Right atrium auricular region (tissue), 2 donors: ENCODE measurements around the gene SLX4. TPM values are rescaled to one million over a fixed set of nuclear protein-coding genes. Genes with fewer than 3 reads are reported as not detected.

Experiments used
- DNase-seq: peaks from one replicate; pipeline ENCODE4 v3.0.0-alpha.2; 2019; ENCODE audit warnings: low spot score
- H3K27ac ChIP-seq, 2 donors: fragments of 200-600 bp; sonication (generic); 1 replicate in 1 of 2; 2 replicates in 1 of 2; pipeline ENCODE4 v1.5.1; 2016 to 2019
- H3K27me3 ChIP-seq, 2 donors: fragments of 200-600 bp; sonication (generic); one replicate each; pipeline versions ENCODE4 v1.5.1 to v1.6.0; 2017 to 2019
- H3K36me3 ChIP-seq: fragments of 200-600 bp; sonication (generic); one replicate; pipeline ENCODE4 v1.5.1; 2016
- H3K4me1 ChIP-seq, 2 donors: fragments of 200-600 bp; sonication (generic); one replicate each; pipeline versions ENCODE4 v1.5.1 to v1.6.0; 2017 to 2019
- H3K4me3 ChIP-seq, 2 donors: fragments of 200-600 bp; sonication (generic); 1 replicate in 1 of 2; 2 replicates in 1 of 2; pipeline ENCODE4 v1.5.1; 2017 to 2019; ENCODE audit warnings: mild to moderate bottlenecking in 1 of 2, moderate library complexity in 1 of 2
- H3K9me3 ChIP-seq, 2 donors: fragments of 200-600 bp; sonication (generic); one replicate each; pipeline ENCODE4 v1.5.1; 2019
- CTCF ChIP-seq, 2 donors: fragments of 200-600 bp; sonication (generic); IDR thresholded peaks; one replicate each; pipeline ENCODE4 v1.5.1; 2019; ENCODE audit warnings: antibody characterized with exemption in 2 of 2
- total RNA-seq, 2 donors: library from RNA; depleted of rRNA; stranded (reverse); fragments of >200 nt; gene quantifications; one replicate each; pipeline ENCODE4 v1.1.0, GENCODE V29; 2016

The SLX4 gene
- total RNA-seq, 2 donors from 2014 or later, result 1.9 to 2.4 TPM

GRCh38 chr16:3548445-3548844, 63.0 kb downstream of the SLX4 start:
- Histone ChIP-seq H3K27me3 (no peaks in the 10 kb centered on the region), H3K36me3 (no peaks in the 10 kb centered on the region), H3K27ac (peak overlapping the region in 1 of 2 donors; percentile 41), H3K9me3 (no peaks in the 10 kb centered on the region), H3K4me1 (peaks cover 0 to 16% of the 10 kb centered on the region in 2 donors), H3K4me3 (no peak overlapping the region)
- TF ChIP-seq CTCF (IDR thresholded peaks at IDR 0.05), result no peak
- no peak for DNase-seq

GRCh38 chr16:3546986-3547682, 64.3 kb downstream of the SLX4 start:
- no peaks in the 10 kb centered on the region for H3K27me3 ChIP-seq
- peak overlapping the region; percentile 50 to 63 for H3K27ac ChIP-seq
- H3K36me3 ChIP-seq, result no peaks in the 10 kb centered on the region
- no peak for DNase-seq
- no peak for TF ChIP-seq CTCF (IDR thresholded peaks at IDR 0.05)
- H3K4me3 ChIP-seq, result no peak overlapping the region
- H3K9me3 ChIP-seq, result no peaks in the 10 kb centered on the region
- peaks cover 0 to 16% of the 10 kb centered on the region in 2 donors for H3K4me1 ChIP-seq

- H3K27me3 ChIP-seq, result no peaks in the 10 kb centered on the region
- H3K4me3 ChIP-seq, result no peak overlapping the region
- no peak for DNase-seq
- H3K27ac ChIP-seq, result no peak overlapping the region
- peaks cover 0 to 6% of the 10 kb centered on the region in 2 donors for H3K4me1 ChIP-seq
- no peak for TF ChIP-seq CTCF (IDR thresholded peaks at IDR 0.05)
- peaks cover 4% of the 10 kb centered on the region for H3K36me3 ChIP-seq
- no peaks in the 10 kb centered on the region for H3K9me3 ChIP-seq
Observed at GRCh38 chr16:3542601-3543373, 68.6 kb downstream of the SLX4 start.

GRCh38 chr16:3541527-3542155, 69.8 kb downstream of the SLX4 start:
- Histone ChIP-seq H3K4me3 (no peak overlapping the region), H3K27me3 (no peaks in the 10 kb centered on the region), H3K4me1 (no peaks in the 10 kb centered on the region), H3K36me3 (peaks cover 4% of the 10 kb centered on the region), H3K27ac (no peak overlapping the region), H3K9me3 (no peaks in the 10 kb centered on the region)
- no peak for TF ChIP-seq CTCF (IDR thresholded peaks at IDR 0.05)
- DNase-seq, result no peak

GRCh38 chr16:3538222-3538621, 73.2 kb downstream of the SLX4 start:
- DNase-seq, result no peak
- Histone ChIP-seq H3K9me3 (no peaks in the 10 kb centered on the region), H3K36me3 (peaks cover 11% of the 10 kb centered on the region)

More at GRCh38 chr16:3538222-3538621, 73.2 kb downstream of the SLX4 start:
- TF ChIP-seq CTCF (IDR thresholded peaks at IDR 0.05), result no peak
- Histone ChIP-seq H3K27ac (no peak overlapping the region), H3K4me1 (no peaks in the 10 kb centered on the region), H3K27me3 (no peaks in the 10 kb centered on the region), H3K4me3 (no peak overlapping the region)
